ENCODE data around the gene TPM1.

The TPM1 gene

GRCh38 chr15:63016234-63016633 is 26.3 kb upstream of the TPM1 start:
- DNase-seq (ENCODE audit: low read depth, low spot score), result no peak

- DNase-seq (ENCODE audit: low read depth, low spot score), result no peak
Measured at GRCh38 chr15:63018639-63019038, 23.9 kb upstream of the TPM1 start.

GRCh38 chr15:63019511-63020109 is 22.9 kb upstream of the TPM1 start:
- no peak for DNase-seq (ENCODE audit: low read depth, low spot score)

- no peak for DNase-seq (ENCODE audit: low read depth, low spot score)
Measured at GRCh38 chr15:63020128-63020527, 22.4 kb upstream of the TPM1 start.

GRCh38 chr15:63020759-63021430 is 21.7 kb upstream of the TPM1 start:
- no peak for DNase-seq (ENCODE audit: low read depth, low spot score)

GRCh38 chr15:63022181-63022580 is 20.4 kb upstream of the TPM1 start:
- DNase-seq (ENCODE audit: low read depth, low spot score), result no peak

GRCh38 chr15:63022663-63023062 is 19.9 kb upstream of the TPM1 start:
- no peak for DNase-seq (ENCODE audit: low read depth, low spot score)

GRCh38 chr15:63023351-63023945 is 19.1 kb upstream of the TPM1 start:
- no peak for DNase-seq (ENCODE audit: low read depth, low spot score)

- DNase-seq (ENCODE audit: low read depth, low spot score), result no peak
Measured at GRCh38 chr15:63025460-63025859, 17.1 kb upstream of the TPM1 start.

GRCh38 chr15:63027646-63028045 is 14.9 kb upstream of the TPM1 start:
- DNase-seq (ENCODE audit: low read depth, low spot score), result no peak

GRCh38 chr15:63028442-63029110 is 14.0 kb upstream of the TPM1 start:
- DNase-seq (ENCODE audit: low read depth, low spot score), result no peak

GRCh38 chr15:63029676-63030075 is 12.9 kb upstream of the TPM1 start:
- no peak for DNase-seq (ENCODE audit: low read depth, low spot score)

GRCh38 chr15:63030101-63030551 is 12.4 kb upstream of the TPM1 start:
- DNase-seq (ENCODE audit: low read depth, low spot score), result no peak

- no peak for DNase-seq (ENCODE audit: low read depth, low spot score)
Measured at GRCh38 chr15:63034578-63034977, 8.0 kb upstream of the TPM1 start.

- no peak for DNase-seq (ENCODE audit: low read depth, low spot score)
Measured at GRCh38 chr15:63035253-63035652, 7.3 kb upstream of the TPM1 start.

- DNase-seq (ENCODE audit: low read depth, low spot score), result no peak
Measured at GRCh38 chr15:63035977-63036376, 6.6 kb upstream of the TPM1 start.

GRCh38 chr15:63037976-63038720 is 4.4 kb upstream of the TPM1 start:
- no peak for DNase-seq (ENCODE audit: low read depth, low spot score)

- DNase-seq (ENCODE audit: low read depth, low spot score), result no peak
Measured at GRCh38 chr15:63038926-63039673, 3.4 kb upstream of the TPM1 start.

- DNase-seq (ENCODE audit: low read depth, low spot score), result no peak
Measured at GRCh38 chr15:63039811-63040210, 2.7 kb upstream of the TPM1 start.

- DNase-seq (ENCODE audit: low read depth, low spot score), result no peak
Measured at GRCh38 chr15:63040509-63040908, 2.0 kb upstream of the TPM1 start.

GRCh38 chr15:63040954-63041353 is 1.6 kb upstream of the TPM1 start:
- DNase-seq (ENCODE audit: low read depth, low spot score), result no peak
